Upper lobe of left lung (tissue), 6 donors: ENCODE measurements around the gene EPHB2. TPM values are rescaled to one million over a fixed set of nuclear protein-coding genes. Genes with fewer than 3 reads are reported as not detected.

Experiments
- ATAC-seq, 2 donors: fragments of 200-7000 bp; cut with Tn5 transposase; one replicate each; pipeline ENCODE4 v1.9.1; 2022; ENCODE audit warnings: mild to moderate bottlenecking in 2 of 2, moderate library complexity in 2 of 2; ENCODE audit not compliant: low FRiP score in 2 of 2
- DNase-seq, 2 donors: peaks; one replicate each; pipeline ENCODE4 v3.0.0-alpha.2; 2019 to 2020
- H3K27ac ChIP-seq, 4 donors: fragments of 200-600 bp; sonication (generic); one replicate each; pipeline ENCODE4 v1.5.1; 2016 to 2019
- H3K27me3 ChIP-seq, 4 donors: fragments of 200-600 bp; sonication (generic); one replicate each; pipeline ENCODE4 v1.5.1; 2017 to 2019
- H3K36me3 ChIP-seq, 4 donors: fragments of 200-600 bp; sonication (generic); one replicate each; pipeline ENCODE4 v1.5.1; 2016 to 2019
- H3K4me1 ChIP-seq, 4 donors: fragments of 200-600 bp; sonication (generic); one replicate each; pipeline ENCODE4 v1.5.1; 2018 to 2019
- H3K4me3 ChIP-seq, 4 donors: fragments of 200-600 bp; sonication (generic); one replicate each; pipeline ENCODE4 v1.5.1; 2017 to 2019; ENCODE audit warnings: mild to moderate bottlenecking in 2 of 4, moderate library complexity in 1 of 4
- H3K9me3 ChIP-seq, 4 donors: fragments of 200-600 bp; sonication (generic); one replicate each; pipeline ENCODE4 v1.5.1; 2018 to 2019
- CTCF ChIP-seq, 6 experiments: fragments of 450-650 bp in 4 of 6; fragments of 200-600 bp in 2 of 6; sonication (generic) in 2 of 6; IDR thresholded peaks; one replicate each; pipeline ENCODE4 v1.5.1; 2016 to 2019; ENCODE audit warnings: antibody characterized with exemption in 6 of 6
- EP300 ChIP-seq, 4 donors: sonication (generic); formaldehyde crosslinking; IDR thresholded peaks; one replicate each; pipeline ENCODE4 v1.5.1; 2017; ENCODE audit warnings: antibody characterized with exemption in 4 of 4, control low read depth in 2 of 4
- POLR2A ChIP-seq, 4 donors: fragments of 450-650 bp; IDR thresholded peaks; one replicate each; pipeline ENCODE4 v1.5.1; 2016 to 2017; ENCODE audit warnings: antibody characterized with exemption in 4 of 4, mild to moderate bottlenecking in 2 of 4
- POLR2AphosphoS5 ChIP-seq, 2 donors: sonication (generic); formaldehyde crosslinking; IDR thresholded peaks; one replicate each; pipeline ENCODE4 v1.5.1; 2017; ENCODE audit warnings: antibody characterized with exemption in 2 of 2
- WGBS, 2 donors: methylation state at CpG; one replicate each; pipeline ENCODE4 v1.1.5; 2017 to 2018; 5-methylcytosine and 5-hydroxymethylcytosine counted together
- total RNA-seq, 6 donors: library from RNA; depleted of rRNA in 4 of 6; stranded (reverse); fragments of >200 nt in 4 of 6; gene quantifications; one replicate each; pipeline versions ENCODE4 v1.1.0 to v1.2.1, GENCODE V29; 2016 to 2021
- donor health status: DM: no; HTN: no; CAD: no; lungs with moderate emphysema.
- donor health status: DM: no; HTN: yes; CAD: no; lungs with severe emphysema.

EPHB2 gene
- total RNA-seq, 6 donors from 2014 or later, result 1.0 to 8.8 (median 5.6) TPM

GRCh38 chr1:22918644-22919043 lies 208.0 kb downstream of the EPHB2 start:
- Histone ChIP-seq H3K9me3 (no peaks in the 10 kb centered on the region), H3K4me3 (no peak overlapping the region), H3K27ac (no peak overlapping the region), H3K36me3 (no peaks in the 10 kb centered on the region), H3K27me3 (no peaks in the 10 kb centered on the region), H3K4me1 (no peaks in the 10 kb centered on the region)
- no peak for TF ChIP-seq EP300 (IDR thresholded peaks at IDR 0.05)
- TF ChIP-seq POLR2A (IDR thresholded peaks at IDR 0.05), result no peak
- TF ChIP-seq POLR2AphosphoS5 (IDR thresholded peaks at IDR 0.05), result no peak
- no peak for TF ChIP-seq CTCF (IDR thresholded peaks at IDR 0.05)
- WGBS, 2 donors, result 60 to 87% methylated on average over 4 of the region's 4 CpGs
- DNase-seq (no peak), ATAC-seq (no peak)

GRCh38 chr1:22919341-22920025 lies 208.8 kb downstream of the EPHB2 start:
- Histone ChIP-seq H3K9me3 (no peaks in the 10 kb centered on the region), H3K27me3 (no peaks in the 10 kb centered on the region), H3K4me1 (no peaks in the 10 kb centered on the region), H3K27ac (no peak overlapping the region), H3K36me3 (no peaks in the 10 kb centered on the region), H3K4me3 (no peak overlapping the region)
- no peak for ATAC-seq
- 67 to 80% methylated on average over 6 to 8 of the region's 8 CpGs for WGBS, 2 donors
- TF ChIP-seq EP300 (IDR thresholded peaks at IDR 0.05), result no peak
- TF ChIP-seq POLR2A (IDR thresholded peaks at IDR 0.05), result no peak
- TF ChIP-seq CTCF (IDR thresholded peaks at IDR 0.05), result no peak
- no peak for TF ChIP-seq POLR2AphosphoS5 (IDR thresholded peaks at IDR 0.05)
- DNase-seq, result no peak

DNA sequence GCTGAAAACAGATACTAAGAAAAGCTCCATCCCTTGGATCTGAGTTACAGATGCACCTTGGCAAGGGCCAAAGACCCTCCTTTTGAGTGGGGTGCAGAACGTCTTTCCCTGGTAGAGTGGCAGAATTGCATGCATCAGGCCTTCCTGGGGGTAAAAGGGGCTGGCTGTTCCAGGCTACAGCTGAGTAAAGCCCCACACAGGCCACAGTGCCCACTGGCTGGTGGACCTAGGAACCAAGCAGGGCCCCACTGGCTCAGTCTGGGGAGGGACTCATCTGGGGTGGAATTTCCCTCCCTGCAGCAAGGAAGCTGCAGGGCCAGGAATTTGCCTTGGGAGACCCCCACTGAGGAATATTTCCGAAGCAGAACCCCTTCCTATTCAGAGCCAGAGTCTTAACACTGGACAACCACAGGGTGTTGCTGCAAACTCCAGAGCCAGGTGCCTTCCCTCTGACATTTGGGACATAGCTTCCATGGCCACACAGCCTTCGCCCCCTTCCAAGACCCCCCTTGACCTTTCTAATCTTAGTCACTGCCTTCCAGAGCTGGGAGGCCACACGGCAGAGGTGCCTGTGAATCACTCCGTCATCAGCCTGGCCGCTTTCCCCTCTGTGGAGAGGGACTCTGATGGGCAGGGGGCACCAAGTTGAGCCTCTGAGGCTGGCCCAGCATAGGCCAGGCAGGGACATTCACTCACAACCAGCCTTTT lies 209.5 kb downstream of the EPHB2 start:
- no peaks in the 10 kb centered on the region for H3K9me3 ChIP-seq
- H3K4me3 ChIP-seq, result no peak overlapping the region
- ATAC-seq (no peak), DNase-seq (no peak)
- H3K27me3 ChIP-seq, result no peaks in the 10 kb centered on the region
- TF ChIP-seq CTCF (IDR thresholded peaks at IDR 0.05) (no peak), POLR2A (IDR thresholded peaks at IDR 0.05) (no peak), POLR2AphosphoS5 (IDR thresholded peaks at IDR 0.05) (no peak), EP300 (IDR thresholded peaks at IDR 0.05) (no peak)
- H3K27ac ChIP-seq, result no peak overlapping the region
- H3K4me1 ChIP-seq, result no peaks in the 10 kb centered on the region
- WGBS, 2 donors, result 77 to 78% methylated on average over 5 to 6 of the region's 6 CpGs
- H3K36me3 ChIP-seq, result no peaks in the 10 kb centered on the region

DNA sequence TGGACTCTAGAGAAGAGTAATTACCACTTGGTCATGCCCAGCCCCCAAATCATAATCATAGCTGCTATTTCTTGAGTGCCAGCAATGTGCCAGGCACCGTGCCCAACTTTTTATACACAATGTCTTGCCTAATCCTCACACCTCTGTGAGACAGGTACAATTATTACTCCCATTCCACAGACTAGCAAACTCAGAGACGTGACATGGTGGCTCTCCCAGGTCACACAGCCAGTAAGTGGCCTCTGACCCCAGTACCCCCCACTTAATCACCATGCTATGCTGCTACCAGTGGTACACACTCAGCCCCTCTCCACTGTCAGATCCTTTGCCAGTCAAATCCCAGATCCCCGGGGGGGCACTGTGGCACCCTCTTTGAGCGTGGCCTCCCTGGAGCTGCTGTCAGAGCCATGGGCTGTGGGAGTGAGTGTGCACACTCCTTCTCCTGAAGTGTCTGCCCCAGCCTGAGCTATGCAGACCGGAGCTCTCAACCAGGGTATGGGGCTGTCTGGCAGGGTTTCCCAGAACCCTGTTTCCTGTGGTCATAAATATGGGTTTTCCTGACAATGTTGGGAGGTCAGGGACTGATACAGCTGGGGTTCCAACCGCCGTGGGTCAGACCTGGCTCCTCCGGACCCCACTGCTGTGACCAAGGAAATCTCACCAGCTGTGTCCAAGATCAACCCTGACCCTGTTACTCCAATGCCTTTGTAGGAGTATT lies 210.3 kb downstream of the EPHB2 start:
- Histone ChIP-seq H3K27me3 (no peaks in the 10 kb centered on the region), H3K27ac (no peak overlapping the region), H3K4me1 (no peaks in the 10 kb centered on the region), H3K9me3 (no peaks in the 10 kb centered on the region), H3K36me3 (no peaks in the 10 kb centered on the region), H3K4me3 (no peak overlapping the region)
- TF ChIP-seq POLR2AphosphoS5 (IDR thresholded peaks at IDR 0.05), result no peak
- TF ChIP-seq EP300 (IDR thresholded peaks at IDR 0.05), result no peak
- no peak for TF ChIP-seq CTCF (IDR thresholded peaks at IDR 0.05)
- no peak for TF ChIP-seq POLR2A (IDR thresholded peaks at IDR 0.05)
- ATAC-seq, result no peak
- 61 to 62% methylated on average over 7 to 8 of the region's 8 CpGs for WGBS, 2 donors
- no peak for DNase-seq
